H1 (cell line): ENCODE results near the gene TMSB10. TPM values are rescaled to one million over a fixed set of nuclear protein-coding genes. Genes with fewer than 3 reads are reported as not detected.

Experiments used
- CTCF ChIA-PET: fragments of 300-600 bp; sonication (Branson Sonifier 250); formaldehyde crosslinking; loops from one replicate; lab custom pipeline; 2021; ENCODE audit not compliant: partially characterized antibody; lab: Charles Lee
- POLR2A ChIA-PET: fragments of 300-600 bp; sonication (Branson Sonifier 250); formaldehyde crosslinking; loops from one replicate; lab custom pipeline; 2021; ENCODE audit warnings: inconsistent platforms; ENCODE audit not compliant: partially characterized antibody; lab: Charles Lee
- DNase-seq, 2 experiments: peaks; one replicate each; pipeline versions ENCODE4 v3.0.0 to v3.0.0-alpha.2; 2010 to 2022; ENCODE audit warnings: low spot score in 2 of 2, low read depth in 1 of 2, mixed read lengths in 1 of 2
- FAIRE-seq: peaks from 2 replicates; lab custom pipeline; 2011; peaks lifted over from hg19 to GRCh38; lab: Jason Lieb, UNC
- H2AFZ ChIP-seq: 2 replicates; pipeline ENCODE4 v1.8.1; 2012; ENCODE audit warnings: low read length, inconsistent platforms
- H2AK5ac ChIP-seq: 2 replicates; pipeline ENCODE4 v1.6.1; 2013; ENCODE audit warnings: low read depth, low read length
- H2BK120ac ChIP-seq: replicated peaks from 2 replicates; pipeline ENCODE3; 2013; ENCODE audit warnings: low read depth, low read length, inconsistent platforms
- H2BK12ac ChIP-seq: 2 replicates; pipeline ENCODE4 v1.6.1; 2013; ENCODE audit warnings: low read depth, low read length
- H2BK15ac ChIP-seq: 2 replicates; pipeline ENCODE4 v1.6.1; 2013; ENCODE audit warnings: low read length
- H2BK20ac ChIP-seq: 2 replicates; pipeline ENCODE4 v1.6.1; 2013; ENCODE audit warnings: low read length
- H2BK5ac ChIP-seq: 2 replicates; pipeline ENCODE4 v1.6.1; 2013; ENCODE audit warnings: low read depth, low read length
- H3K14ac ChIP-seq: 2 replicates; pipeline ENCODE4 v1.6.1; 2013; ENCODE audit warnings: inconsistent platforms; ENCODE audit not compliant: insufficient read length
- H3K18ac ChIP-seq: 2 replicates; pipeline ENCODE4 v1.6.1; 2013; ENCODE audit warnings: low read length; ENCODE audit errors: extremely low read depth
- H3K23ac ChIP-seq: 2 replicates; pipeline ENCODE4 v1.6.1; 2013; ENCODE audit warnings: inconsistent platforms; ENCODE audit not compliant: insufficient read length
- H3K23me2 ChIP-seq: 2 replicates; pipeline ENCODE4 v1.6.1; 2013; ENCODE audit warnings: low read depth, low read length
- H3K27ac ChIP-seq: 2 replicates; pipeline ENCODE4 v1.6.1; 2011; ENCODE audit warnings: low read depth, low read length, inconsistent platforms
- H3K27me3 ChIP-seq, 4 experiments: replicated peaks in 1 of 4; 1 replicate in 1 of 4; 2 replicates in 3 of 4; pipeline versions ENCODE4 v1.6.1 to v1.8.1; 2011 to 2013; ENCODE audit warnings: low read length in 3 of 4, mild to moderate bottlenecking in 3 of 4, inconsistent platforms in 2 of 4, mixed read lengths in 2 of 4, moderate library complexity in 1 of 4; ENCODE audit not compliant: control insufficient read depth in 3 of 4, insufficient read depth in 3 of 4; ENCODE audit errors: extremely low read depth in 1 of 4
- H3K36me3 ChIP-seq, 4 experiments: 2 replicates each; pipeline versions ENCODE4 v1.6.1 to v1.8.1; 2011 to 2013; ENCODE audit warnings: mild to moderate bottlenecking in 4 of 4, low read length in 3 of 4, moderate library complexity in 2 of 4, control low read depth in 1 of 4, inconsistent platforms in 1 of 4; ENCODE audit not compliant: insufficient read depth in 4 of 4, control insufficient read depth in 2 of 4
- H3K4ac ChIP-seq: replicated peaks from 2 replicates; pipeline ENCODE3; 2013; ENCODE audit warnings: low read length, low read depth, mixed read lengths, inconsistent platforms; ENCODE audit not compliant: insufficient read length
- H3K4me1 ChIP-seq, 4 experiments: replicated peaks in 1 of 4; 1 replicate in 1 of 4; 2 replicates in 3 of 4; pipeline versions ENCODE4 v1.6.1 to v1.8.1; 2011 to 2013; ENCODE audit warnings: low read length in 3 of 4, inconsistent platforms in 2 of 4, mixed read lengths in 1 of 4; ENCODE audit not compliant: insufficient read depth in 4 of 4, control insufficient read depth in 3 of 4
- H3K4me2 ChIP-seq, 2 experiments: 2 replicates each; pipeline versions ENCODE4 v1.6.1 to v1.8.1; 2011 to 2013; ENCODE audit warnings: low read depth in 2 of 2, low read length in 2 of 2, control low read depth in 1 of 2, inconsistent platforms in 1 of 2, mild to moderate bottlenecking in 1 of 2; ENCODE audit not compliant: insufficient read depth in 1 of 2
- H3K4me3 ChIP-seq, 4 experiments: fragments of 200-600, 300-600 bp in 1 of 4; sonication (generic), shearing (Covaris generic), sonication (Bioruptor Twin) in 1 of 4; 2 replicates each; pipeline versions ENCODE4 v1.5.1 to v1.8.1; 2011 to 2016; ENCODE audit warnings: low read length in 4 of 4, low read depth in 3 of 4, control low read depth in 2 of 4, inconsistent platforms in 2 of 4, mild to moderate bottlenecking in 2 of 4, mixed read lengths in 1 of 4, moderate library complexity in 1 of 4; ENCODE audit not compliant: insufficient read depth in 2 of 4; ENCODE audit errors: extremely low read depth in 1 of 4
- H3K56ac ChIP-seq: replicated peaks from 2 replicates; pipeline ENCODE3; 2013; ENCODE audit warnings: low read depth, mild to moderate bottlenecking, mixed read lengths, low read length, inconsistent platforms; ENCODE audit not compliant: insufficient read length
- H3K79me1 ChIP-seq: 2 replicates; pipeline ENCODE4 v1.6.1; 2013; ENCODE audit warnings: low read depth, low read length, control low read depth
- H3K79me2 ChIP-seq, 2 experiments: 2 replicates each; pipeline versions ENCODE4 v1.6.1 to v1.8.1; 2012 to 2013; ENCODE audit warnings: low read length in 2 of 2, mild to moderate bottlenecking in 2 of 2, inconsistent platforms in 1 of 2; ENCODE audit not compliant: insufficient read depth in 2 of 2, control insufficient read depth in 1 of 2
- H3K9ac ChIP-seq, 4 experiments: replicated peaks in 1 of 4; 1 replicate in 1 of 4; 2 replicates in 3 of 4; pipeline versions ENCODE4 v1.6.1 to v1.8.1; 2011 to 2013; ENCODE audit warnings: low read depth in 3 of 4, low read length in 3 of 4, control low read depth in 2 of 4, mild to moderate bottlenecking in 2 of 4, moderate library complexity in 2 of 4, inconsistent platforms in 1 of 4; ENCODE audit errors: extremely low read depth in 1 of 4
- H3K9me3 ChIP-seq, 2 experiments: 2 replicates each; pipeline versions ENCODE4 v1.6.1 to v1.8.1; 2012 to 2013; ENCODE audit warnings: mild to moderate bottlenecking in 2 of 2, moderate library complexity in 2 of 2, control low read depth in 1 of 2, inconsistent platforms in 1 of 2, low read depth in 1 of 2, low read length in 1 of 2, mixed read lengths in 1 of 2; ENCODE audit not compliant: insufficient read depth in 2 of 2
- H4K20me1 ChIP-seq, 2 experiments: replicated peaks in 1 of 2; 2 replicates each; pipeline versions ENCODE3 to v1.8.1; 2011 to 2013; ENCODE audit warnings: inconsistent platforms in 2 of 2, low read length in 2 of 2, mild to moderate bottlenecking in 1 of 2; ENCODE audit not compliant: insufficient read depth in 2 of 2, control insufficient read depth in 1 of 2
- H4K5ac ChIP-seq: 2 replicates; pipeline ENCODE4 v1.6.1; 2013; ENCODE audit warnings: low read length, low read depth, mixed read lengths, inconsistent platforms; ENCODE audit not compliant: insufficient read length
- H4K8ac ChIP-seq: 2 replicates; pipeline ENCODE4 v1.8.0; 2013; ENCODE audit warnings: mild to moderate bottlenecking, moderate library complexity, low read length, inconsistent platforms; ENCODE audit not compliant: insufficient read depth; ENCODE audit errors: extremely low read depth
- H4K91ac ChIP-seq: replicated peaks from 2 replicates; pipeline ENCODE3; 2013; ENCODE audit warnings: low read length, mixed read lengths, inconsistent platforms; ENCODE audit not compliant: insufficient read length
- HDAC2 ChIP-seq, 2 experiments: fragments of 300-600 bp in 1 of 2; sonication (generic) in 1 of 2; IDR thresholded peaks; 2 replicates each; pipeline ENCODE4 v1.6.1; 2011 to 2012; ENCODE audit warnings: low read depth in 2 of 2, low read length in 2 of 2, mild to moderate bottlenecking in 2 of 2, moderate library complexity in 2 of 2, borderline replicate concordance in 1 of 2, inconsistent platforms in 1 of 2
- TCF12 ChIP-seq: IDR thresholded peaks from 2 replicates; pipeline ENCODE4 v1.6.1; 2011; ENCODE audit warnings: low read depth, mild to moderate bottlenecking, low read length
- TEAD4 ChIP-seq: IDR thresholded peaks from 2 replicates; pipeline ENCODE4 v1.6.1; 2012; ENCODE audit warnings: low read depth, low read length, inconsistent platforms, mixed read lengths
- ZNF274 ChIP-seq: IDR thresholded peaks from 2 replicates; pipeline ENCODE4 v1.7.0; 2012; ENCODE audit warnings: low read length, borderline replicate concordance; ENCODE audit errors: extremely low read depth
- WGBS, 2 experiments: shearing (Covaris generic) in 1 of 2; methylation state at CpG; one replicate each; pipeline versions ENCODE4 v1.1.6 to v1.1.7; 2013 to 2015; ENCODE audit warnings: low lambda C conversion rate in 2 of 2, mixed read lengths in 2 of 2, inconsistent platforms in 1 of 2, low coverage in 1 of 2, missing lambda C conversion rate in 1 of 2; ENCODE audit not compliant: insufficient replicate concordance in 2 of 2, insufficient coverage in 1 of 2, insufficient read length in 1 of 2; ENCODE audit errors: extremely low coverage in 1 of 2, missing lambda C conversion rate in 1 of 2; 5-methylcytosine and 5-hydroxymethylcytosine counted together
- polyA plus RNA-seq, 7 experiments: library from polyadenylated mRNA; depleted of rRNA in 3 of 7; stranded (reverse) in 5 of 7; unstranded in 2 of 7; fragments of >200 nt in 5 of 7; fragments of 200-250 nt in 2 of 7; gene quantifications; 1 replicate in 5 of 7; 2 replicates in 1 of 7; 4 replicates in 1 of 7; pipeline versions ENCODE4 v1.2.1 to v1.2.3, GENCODE V29; 2011 to 2013; ENCODE audit warnings: missing spikeins in 2 of 7, mixed read lengths in 2 of 7
- total RNA-seq: library from RNA; stranded (reverse); fragmentation: NEBNext Ultra II Directional; extraction: Animal tissue kit (Norgen Biotek cat#: 25700); gene quantifications from 2 replicates; pipeline ENCODE4 v1.2.1, GENCODE V29; 2021
- TF ChIP-seq, protein P1 (sequence below): IDR thresholded peaks from 2 replicates; pipeline ENCODE4 v1.6.1; 2011; ENCODE audit warnings: low read depth, mild to moderate bottlenecking, low read length; ENCODE audit not compliant: insufficient read depth

The TMSB10 gene
- total and polyA plus RNA-seq, 2 of the 8 experiments (the other 6 are each of a cell fraction or from before 2014, with no cell fraction given): 593 to 1,075 TPM

DNA sequence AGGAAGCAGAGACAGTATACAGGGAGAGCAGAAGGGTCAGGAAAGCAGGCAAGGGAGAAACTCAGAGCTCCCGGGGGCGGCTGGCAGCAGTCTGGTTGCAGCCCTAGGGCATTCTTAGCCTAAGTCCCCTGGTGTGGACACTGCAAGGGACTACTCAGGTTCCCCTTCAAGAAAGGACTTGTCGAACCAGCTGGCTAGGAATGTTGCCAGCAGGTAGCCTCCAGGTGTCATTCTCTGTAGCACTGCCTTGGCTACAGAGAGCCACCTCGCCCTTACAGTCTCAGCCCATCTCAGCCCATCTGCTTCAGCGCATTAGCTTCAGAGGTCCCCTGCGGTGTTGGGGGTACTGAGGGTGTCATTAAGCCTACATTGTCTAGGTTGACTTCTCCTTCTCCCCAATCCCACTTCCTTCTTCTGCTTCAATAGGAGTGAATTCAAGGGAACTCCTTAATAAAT, 11.3 kb upstream of the TMSB10 start:
- Histone ChIP-seq H2AK5ac (no peak overlapping the region), H3K4me2 (peak overlapping the region; percentile 17 to 58; a peak in 3 of 4 replicates), H3K14ac (no peak overlapping the region), H2AFZ (no peak overlapping the region), H3K27ac (no peak overlapping the region), H3K79me1 (no peaks in the 10 kb centered on the region), H4K20me1 (no peaks in the 10 kb centered on the region), H4K8ac (no peak overlapping the region), H3K79me2 (no peaks in the 10 kb centered on the region), H3K23me2 (no peaks in the 10 kb centered on the region), H3K18ac (no peak overlapping the region), H3K4me3 (no peak overlapping the region; a peak in 1 of 8 replicates), H3K9ac (no peak overlapping the region), H4K5ac (no peak overlapping the region), H4K91ac (no peak overlapping the region), H3K9me3 (no peaks in the 10 kb centered on the region), H3K36me3 (no peaks in the 10 kb centered on the region), H3K4ac (no peak overlapping the region), H2BK5ac (no peak overlapping the region), H3K56ac (no peak overlapping the region), H2BK20ac (no peak overlapping the region), H2BK12ac (no peak overlapping the region), H3K23ac (no peak overlapping the region), H3K4me1 (peaks cover 2 to 7% (median 5%) of the 10 kb centered on the region in 4 experiments; a peak in 5 of 7 replicates), H2BK15ac (no peak overlapping the region), H2BK120ac (no peak overlapping the region), H3K27me3 (no peaks in the 10 kb centered on the region)
- ChIA-PET CTCF (interaction anchor here (0.5 to 1.8 kb wide), 5 partner anchors 12 to 401 kb away, joined by 3 to 5 read pairs (median 3); no protein-coding TSS in a partner anchor), POLR2A (interaction anchor here (0.6 to 3.8 kb wide), 3 partner anchors 12 to 38 kb away, joined by 3 to 23 read pairs (median 4); partner anchors contain the start of gene TMSB10)
- 68% methylated on average over 6 of the region's 6 CpGs; no CpG with 5 or more reads in 1 of the 2 experiments for WGBS, 2 experiments
- peak in 1 of 2 experiments; percentile 60 for DNase-seq
- no peak for FAIRE-seq
- TF ChIP-seq HDAC2 (IDR thresholded peaks at IDR 0.05; ENCODE audit: borderline replicate concordance in 1 of 2, low read depth in 2 of 2, low read length in 2 of 2): peak in 1 of 2 experiments; percentile 31; a peak in 1 of 4 replicates
- TF ChIP-seq TCF12: peak; percentile 71; the same call in 1 of the 2 replicates
- peak; percentile 59; the same call in 1 of the 2 replicates for TF ChIP-seq TEAD4
- TF ChIP-seq, protein P1, sequence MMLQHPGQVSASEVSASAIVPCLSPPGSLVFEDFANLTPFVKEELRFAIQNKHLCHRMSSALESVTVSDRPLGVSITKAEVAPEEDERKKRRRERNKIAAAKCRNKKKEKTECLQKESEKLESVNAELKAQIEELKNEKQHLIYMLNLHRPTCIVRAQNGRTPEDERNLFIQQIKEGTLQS: no peak
- TF ChIP-seq ZNF274: no peak
